Measurements from ENCODE around the gene CPA1. TPM values are rescaled to one million over a fixed set of nuclear protein-coding genes. Genes with fewer than 3 reads are reported as not detected.

CPA1 gene
- total RNA-seq, 1 donor: 0.86 TPM

DNA sequence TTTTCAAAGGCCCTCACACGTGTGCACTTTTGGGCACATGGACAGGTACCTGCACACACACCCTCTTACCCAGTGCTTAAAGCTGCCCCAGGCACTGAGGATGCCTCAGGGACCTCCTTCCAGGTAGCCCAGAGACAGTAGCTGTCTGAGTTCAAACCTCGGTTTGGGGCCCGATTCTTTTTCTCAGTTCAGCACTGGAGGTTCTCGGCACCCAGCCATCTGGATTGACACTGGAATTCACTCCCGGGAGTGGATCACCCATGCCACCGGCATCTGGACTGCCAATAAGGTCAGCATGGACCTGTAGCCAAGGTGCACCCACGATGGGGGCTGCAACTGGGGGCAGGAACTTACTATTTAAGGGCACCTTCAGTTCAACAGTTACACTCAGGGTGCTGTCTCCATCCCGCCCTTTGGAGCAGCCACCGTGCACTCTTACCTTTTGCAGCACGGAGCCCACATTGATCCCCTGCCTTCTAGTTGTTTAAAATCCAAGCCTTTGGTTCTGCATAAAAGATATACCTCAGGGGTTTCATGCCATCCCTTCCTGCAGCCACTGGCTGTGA lies 18.0 kb upstream of the CPA1 start:
- TF ChIP-seq, protein P1, sequence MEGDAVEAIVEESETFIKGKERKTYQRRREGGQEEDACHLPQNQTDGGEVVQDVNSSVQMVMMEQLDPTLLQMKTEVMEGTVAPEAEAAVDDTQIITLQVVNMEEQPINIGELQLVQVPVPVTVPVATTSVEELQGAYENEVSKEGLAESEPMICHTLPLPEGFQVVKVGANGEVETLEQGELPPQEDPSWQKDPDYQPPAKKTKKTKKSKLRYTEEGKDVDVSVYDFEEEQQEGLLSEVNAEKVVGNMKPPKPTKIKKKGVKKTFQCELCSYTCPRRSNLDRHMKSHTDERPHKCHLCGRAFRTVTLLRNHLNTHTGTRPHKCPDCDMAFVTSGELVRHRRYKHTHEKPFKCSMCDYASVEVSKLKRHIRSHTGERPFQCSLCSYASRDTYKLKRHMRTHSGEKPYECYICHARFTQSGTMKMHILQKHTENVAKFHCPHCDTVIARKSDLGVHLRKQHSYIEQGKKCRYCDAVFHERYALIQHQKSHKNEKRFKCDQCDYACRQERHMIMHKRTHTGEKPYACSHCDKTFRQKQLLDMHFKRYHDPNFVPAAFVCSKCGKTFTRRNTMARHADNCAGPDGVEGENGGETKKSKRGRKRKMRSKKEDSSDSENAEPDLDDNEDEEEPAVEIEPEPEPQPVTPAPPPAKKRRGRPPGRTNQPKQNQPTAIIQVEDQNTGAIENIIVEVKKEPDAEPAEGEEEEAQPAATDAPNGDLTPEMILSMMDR (IDR thresholded peaks at IDR 0.05; ENCODE audit: insufficient read depth, low read depth, low read length): no peak
- no peak for DNase-seq (ENCODE audit: low read depth)
- no peak overlapping the region for H3K4me3 ChIP-seq (ENCODE audit: low read depth, low read length)

DNA sequence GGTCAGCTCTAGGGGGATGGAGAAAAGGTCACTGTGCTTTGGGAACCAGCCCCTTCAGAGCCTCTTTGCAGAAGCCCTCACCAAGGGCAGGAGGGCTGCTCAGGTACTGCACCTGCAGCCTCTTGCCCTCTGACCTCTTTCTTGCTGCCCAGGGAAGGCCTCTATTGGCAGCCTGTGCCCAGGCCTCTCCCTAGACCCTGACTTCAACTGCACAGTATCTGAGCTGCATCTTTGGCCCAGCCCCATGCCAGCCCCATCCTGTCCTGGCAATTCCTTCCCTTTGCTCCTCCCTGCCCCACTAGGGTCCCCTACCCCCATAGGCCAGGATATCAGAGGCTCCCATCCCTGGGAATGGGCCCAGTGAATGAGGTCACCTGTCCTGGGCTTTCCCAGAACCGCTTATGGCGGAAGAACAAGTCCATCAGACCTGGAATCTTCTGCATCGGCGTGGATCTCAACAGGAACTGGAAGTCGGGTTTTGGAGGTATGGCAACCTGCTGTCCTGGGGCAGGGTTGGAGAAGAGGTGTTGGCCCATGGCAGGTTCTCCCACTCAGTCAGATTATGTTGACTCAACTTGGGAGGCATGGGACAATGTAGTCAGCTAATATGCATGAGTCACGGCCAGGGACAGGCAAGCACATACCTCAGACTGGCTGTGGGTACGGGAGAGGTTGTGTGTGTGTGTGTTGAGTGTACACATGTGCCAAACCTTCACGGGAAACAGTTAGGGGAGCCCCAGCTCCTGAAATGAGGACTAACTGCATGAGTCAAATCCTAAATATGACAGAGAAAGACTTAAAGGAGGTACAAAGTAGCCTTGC lies 17.1 kb upstream of the CPA1 start:
- H3K4me3 ChIP-seq (ENCODE audit: low read depth, low read length): no peak overlapping the region
- TF ChIP-seq, protein P1 (IDR thresholded peaks at IDR 0.05; ENCODE audit: insufficient read depth, low read depth, low read length): no peak
- DNase-seq (ENCODE audit: low read depth): peak; percentile 92

DNA sequence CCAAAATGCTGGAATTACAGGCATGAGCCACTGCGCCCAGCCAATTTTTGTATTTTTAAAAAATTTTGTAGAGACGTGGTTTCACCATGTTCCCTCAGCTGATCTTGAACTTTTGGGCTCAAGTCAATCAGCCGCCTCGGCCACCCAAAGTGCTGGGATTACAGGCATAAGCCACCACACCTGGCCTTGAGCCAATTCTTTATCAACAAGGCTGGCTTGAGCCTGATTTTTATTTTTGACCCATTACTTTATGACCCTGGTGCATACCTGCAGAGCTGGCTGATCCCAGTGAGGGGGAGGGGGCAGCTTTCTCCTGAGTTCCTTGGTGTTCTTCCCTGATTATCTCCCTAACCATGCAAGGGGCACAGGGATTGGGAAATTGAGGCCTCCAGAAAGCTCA lies 15.8 kb upstream of the CPA1 start:
- no peak for DNase-seq (ENCODE audit: low read depth)
- H3K4me3 ChIP-seq (ENCODE audit: low read depth, low read length): no peak overlapping the region
- TF ChIP-seq, protein P1 (IDR thresholded peaks at IDR 0.05; ENCODE audit: insufficient read depth, low read depth, low read length): no peak

DNA sequence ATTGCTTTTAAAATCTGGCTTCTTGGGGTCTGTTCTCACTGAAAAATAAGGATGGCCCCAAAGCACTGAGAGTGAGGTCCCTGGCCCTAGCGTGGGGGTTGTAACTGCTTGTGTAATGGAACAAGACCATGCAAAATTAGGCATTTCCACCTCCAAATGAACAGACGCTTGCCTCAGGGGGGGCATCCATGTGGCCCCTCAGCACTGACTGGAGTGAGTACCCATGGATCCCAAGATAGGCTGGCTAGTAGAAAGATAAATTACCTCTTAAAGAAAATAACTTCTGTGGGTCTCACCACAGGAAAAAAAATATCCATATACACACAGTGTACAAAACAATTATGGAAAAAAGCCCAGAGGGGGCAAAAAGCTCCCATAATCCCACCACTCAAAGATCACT lies 15.2 kb upstream of the CPA1 start:
- DNase-seq (ENCODE audit: low read depth): no peak
- TF ChIP-seq, protein P1 (IDR thresholded peaks at IDR 0.05; ENCODE audit: insufficient read depth, low read depth, low read length): no peak
- H3K4me3 ChIP-seq (ENCODE audit: low read depth, low read length): no peak overlapping the region

DNA sequence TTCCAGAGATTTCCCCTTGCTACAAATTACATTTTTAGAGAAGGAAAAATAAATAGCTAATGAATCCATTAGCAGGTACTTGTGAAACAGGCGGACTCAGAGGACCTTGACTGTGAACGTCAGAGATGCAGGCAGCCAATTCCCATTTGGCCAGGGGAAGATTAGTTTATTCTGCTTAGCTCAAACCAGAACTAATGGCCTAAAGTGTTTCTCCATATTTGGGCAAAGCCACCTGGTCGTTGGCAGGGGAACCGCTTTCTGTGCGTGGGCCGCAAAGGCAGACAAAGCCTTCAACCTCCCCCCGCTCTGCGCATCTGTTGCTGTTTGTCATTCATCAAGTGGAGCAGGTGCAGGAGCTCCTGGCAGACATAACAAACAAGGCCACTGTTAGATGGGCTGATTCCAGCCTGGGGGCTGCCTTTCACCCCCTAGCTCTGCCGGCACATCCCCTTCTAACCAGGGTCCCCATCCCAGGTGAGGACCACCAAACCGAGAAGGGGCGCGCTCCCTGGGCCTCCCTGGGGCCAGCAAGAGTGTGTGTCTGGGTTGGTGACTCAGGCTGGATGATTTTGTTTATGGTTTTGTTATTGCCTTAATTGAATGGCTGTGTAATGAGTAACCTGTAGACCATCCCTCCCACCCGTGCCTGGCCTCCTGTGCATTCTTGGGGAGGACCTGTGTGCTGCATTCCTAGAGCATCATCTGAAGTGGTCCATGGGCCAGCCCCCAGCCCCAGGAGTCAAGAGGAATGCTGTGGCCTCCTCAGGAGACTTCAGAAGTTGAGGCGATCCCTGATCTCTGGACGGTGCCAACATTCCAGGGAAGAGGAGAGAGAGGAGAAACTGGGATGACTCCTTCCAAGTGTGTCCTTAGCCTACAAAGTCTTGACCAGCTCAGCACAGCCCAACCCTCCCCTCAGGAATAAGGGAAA lies 14.5 kb upstream of the CPA1 start:
- TF ChIP-seq, protein P1 (IDR thresholded peaks at IDR 0.05; ENCODE audit: insufficient read depth, low read depth, low read length): no peak
- DNase-seq (ENCODE audit: low read depth): peak; percentile 89
- no peak overlapping the region for H3K4me3 ChIP-seq (ENCODE audit: low read depth, low read length)

DNA sequence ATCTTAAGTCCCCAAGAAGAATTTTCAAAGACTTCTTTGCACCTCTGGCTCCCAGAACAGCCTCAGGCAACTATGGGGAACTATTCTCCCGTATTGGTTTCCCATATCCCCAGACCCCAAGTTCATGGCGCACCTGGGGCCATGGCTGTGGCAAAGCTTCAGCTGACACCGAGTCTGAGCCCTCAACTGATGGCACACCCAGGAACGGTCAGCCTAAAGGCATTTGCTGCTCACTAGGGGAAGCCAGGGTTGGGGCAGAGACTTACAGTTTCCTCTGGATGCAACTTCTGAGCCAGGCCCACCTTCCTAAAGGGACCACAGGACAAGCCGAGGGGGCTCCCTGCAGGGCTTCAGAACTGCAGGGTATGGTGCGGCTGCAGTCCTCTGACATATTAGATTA lies 13.7 kb upstream of the CPA1 start:
- no peak for DNase-seq (ENCODE audit: low read depth)
- TF ChIP-seq, protein P1 (IDR thresholded peaks at IDR 0.05; ENCODE audit: insufficient read depth, low read depth, low read length): no peak
- H3K4me3 ChIP-seq (ENCODE audit: low read depth, low read length): no peak overlapping the region

Data from fibroblast of villous mesenchyme (primary cell).